ENCODE data around the gene LAYN. TPM values are rescaled to one million over a fixed set of nuclear protein-coding genes. Genes with fewer than 3 reads are reported as not detected.

The LAYN gene
- total and polyA plus RNA-seq, 2 of the 13 experiments (the other 11 are each of a cell fraction or from before 2014, with no cell fraction given) = 0.17 TPM; not detected in 1

- Histone ChIP-seq H3K27ac (ENCODE audit: extremely low read length, insufficient read depth, low read length) (no peak overlapping the region), H3K4me3 (replicated peaks in 1 of 3; ENCODE audit: insufficient read depth in 1 of 3, low read depth in 2 of 3, low read length in 3 of 3) (no peak overlapping the region), H3K79me2 (ENCODE audit: insufficient read depth, low read length) (no peaks in the 10 kb centered on the region), H3K9ac (ENCODE audit: insufficient read depth, low read depth, low read length) (no peak overlapping the region), H3K4me1 (ENCODE audit: insufficient read depth, low read length) (peaks cover 40% of the 10 kb centered on the region), H3K9me3 (ENCODE audit: low read length) (no peaks in the 10 kb centered on the region), H3K27me3 (ENCODE audit: control insufficient read depth in 1 of 2, insufficient read depth in 2 of 2, low read length in 2 of 2) (no peaks in the 10 kb centered on the region), H2AFZ (ENCODE audit: low read length) (no peak overlapping the region), H4K20me1 (ENCODE audit: insufficient read depth, low read length) (no peaks in the 10 kb centered on the region), H3K36me3 (replicated peaks in 1 of 2; ENCODE audit: control insufficient read depth in 1 of 2, insufficient read depth in 2 of 2, low read length in 2 of 2) (no peaks in the 10 kb centered on the region), H3K4me2 (ENCODE audit: low read depth, low read length) (no peak overlapping the region)
- TF ChIP-seq ZNF776 (CRISPR knock-in tag; IDR thresholded peaks at IDR 0.05) (no peak), REST (IDR thresholded peaks at IDR 0.05; ENCODE audit: borderline replicate concordance in 1 of 2, low read depth in 1 of 2, low read length in 2 of 2) (no peak), ZNF746 (CRISPR knock-in tag; IDR thresholded peaks at IDR 0.05) (no peak), SOX5 (CRISPR knock-in tag; IDR thresholded peaks at IDR 0.05; ENCODE audit: borderline replicate concordance) (no peak), HOXA7 (CRISPR knock-in tag; IDR thresholded peaks at IDR 0.05) (no peak), POGZ (CRISPR knock-in tag; IDR thresholded peaks at IDR 0.05) (no peak)
- TF ChIP-seq, protein P1, sequence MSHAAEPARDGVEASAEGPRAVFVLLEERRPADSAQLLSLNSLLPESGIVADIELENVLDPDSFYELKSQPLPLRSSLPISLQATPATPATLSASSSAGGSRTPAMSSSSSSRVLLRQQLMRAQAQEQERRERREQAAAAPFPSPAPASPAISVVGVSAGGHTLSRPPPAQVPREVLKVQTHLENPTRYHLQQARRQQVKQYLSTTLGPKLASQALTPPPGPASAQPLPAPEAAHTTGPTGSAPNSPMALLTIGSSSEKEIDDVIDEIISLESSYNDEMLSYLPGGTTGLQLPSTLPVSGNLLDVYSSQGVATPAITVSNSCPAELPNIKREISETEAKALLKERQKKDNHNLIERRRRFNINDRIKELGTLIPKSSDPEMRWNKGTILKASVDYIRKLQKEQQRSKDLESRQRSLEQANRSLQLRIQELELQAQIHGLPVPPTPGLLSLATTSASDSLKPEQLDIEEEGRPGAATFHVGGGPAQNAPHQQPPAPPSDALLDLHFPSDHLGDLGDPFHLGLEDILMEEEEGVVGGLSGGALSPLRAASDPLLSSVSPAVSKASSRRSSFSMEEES (CRISPR knock-in tag; IDR thresholded peaks at IDR 0.05) = no peak
- TF ChIP-seq, protein P2, sequence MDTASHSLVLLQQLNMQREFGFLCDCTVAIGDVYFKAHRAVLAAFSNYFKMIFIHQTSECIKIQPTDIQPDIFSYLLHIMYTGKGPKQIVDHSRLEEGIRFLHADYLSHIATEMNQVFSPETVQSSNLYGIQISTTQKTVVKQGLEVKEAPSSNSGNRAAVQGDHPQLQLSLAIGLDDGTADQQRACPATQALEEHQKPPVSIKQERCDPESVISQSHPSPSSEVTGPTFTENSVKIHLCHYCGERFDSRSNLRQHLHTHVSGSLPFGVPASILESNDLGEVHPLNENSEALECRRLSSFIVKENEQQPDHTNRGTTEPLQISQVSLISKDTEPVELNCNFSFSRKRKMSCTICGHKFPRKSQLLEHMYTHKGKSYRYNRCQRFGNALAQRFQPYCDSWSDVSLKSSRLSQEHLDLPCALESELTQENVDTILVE (CRISPR knock-in tag; IDR thresholded peaks at IDR 0.05) = no peak
- intact Hi-C loops (cut with micrococcal nuclease; ENCODE audit: unreplicated experiment) (no loop called here), in situ Hi-C loops (cut with HindIII; ENCODE audit: extremely low pct_ligation_motif_present, low pct_unique_long_range_greater_than_20kb) (no loop called here)
- no TSS peak for BruUV-seq (replicated peaks)
- POLR2A ChIA-PET = no interaction called here
- CTCF ChIA-PET (ENCODE audit: low intra/inter-chr PET ratio, low total read pairs) = no interaction called here
- FAIRE-seq (no peak), ATAC-seq (peak; percentile 31; the same call in 2 of the 3 replicates), DNase-seq (ENCODE audit: low spot score) (no peak)
- 63% methylated on average over 2 of the region's 2 CpGs for WGBS (ENCODE audit: low lambda C conversion rate)
These were observed 48.6 kb downstream of the LAYN start for GRCh38 chr11:111589114-111589513.
